Activated CD8-positive, alpha-beta T cell treated with anti-CD3 and anti-CD28 coated beads for 36 hours (primary cell): ENCODE results near the gene KRTAP19-1. TPM values are rescaled to one million over a fixed set of nuclear protein-coding genes. Genes with fewer than 3 reads are reported as not detected.

ENCODE experiments used
- ATAC-seq: fragments of 200-7000 bp; cut with Tn5 transposase; one replicate; pipeline ENCODE4 v1.10.0; 2021; ENCODE audit warnings: mild to moderate bottlenecking, moderate library complexity
- CTCF ChIA-PET: fragments of 350-600 bp; sonication (Branson Sonifier 250); formaldehyde crosslinking; loops from one replicate; lab custom pipeline; 2021; ENCODE audit warnings: antibody characterized with exemption; lab: Charles Lee
- POLR2A ChIA-PET: fragments of 350-600 bp; sonication (Branson Sonifier 250); formaldehyde crosslinking; loops from one replicate; lab custom pipeline; 2021; ENCODE audit warnings: antibody characterized with exemption; lab: Charles Lee
- DNase-seq: peaks from one replicate; pipeline ENCODE4 v3.0.0-alpha.2; 2020
- H3K27ac Mint-ChIP-seq: one replicate; pipeline ENCODE4 v1.8.0; 2021; ENCODE audit warnings: mild to moderate bottlenecking, mixed read lengths
- H3K27me3 Mint-ChIP-seq: one replicate; pipeline ENCODE4 v1.8.0; 2021; ENCODE audit warnings: mixed read lengths
- H3K36me3 Mint-ChIP-seq: one replicate; pipeline ENCODE4 v1.8.0; 2021; ENCODE audit warnings: low read depth, mixed read lengths
- H3K4me1 Mint-ChIP-seq: one replicate; pipeline ENCODE4 v1.8.0; 2021; ENCODE audit warnings: low read depth, mixed read lengths
- H3K4me3 Mint-ChIP-seq: one replicate; pipeline ENCODE4 v1.8.0; 2021; ENCODE audit warnings: mild to moderate bottlenecking, moderate library complexity, mixed read lengths
- H3K9me3 Mint-ChIP-seq: one replicate; pipeline ENCODE4 v1.8.0; 2021; ENCODE audit warnings: mixed read lengths
- CTCF ChIP-seq: fragments of 200-600 bp; IDR thresholded peaks from one replicate; pipeline ENCODE4 v1.8.0; 2022; ENCODE audit warnings: antibody characterized with exemption, mild to moderate bottlenecking
- intact Hi-C: fragments of 100-400 bp; cut with micrococcal nuclease; formaldehyde crosslinking; loops from one replicate; pipeline ENCODE4 v1.10.0; 2022
- total RNA-seq, 2 experiments: library from RNA; stranded (reverse); gene quantifications; one replicate each; pipeline ENCODE4 v1.2.3, GENCODE V29; 2021

The KRTAP19-1 gene
- total RNA-seq, 2 experiments from 2014 or later: not detected

- no peak for TF ChIP-seq CTCF
- Mint-ChIP-seq H3K27ac (no peak overlapping the region), H3K27me3 (peaks cover 3% of the 10 kb centered on the region), H3K4me1 (no peaks in the 10 kb centered on the region), H3K9me3 (no peaks in the 10 kb centered on the region), H3K36me3 (no peaks in the 10 kb centered on the region), H3K4me3 (no peak overlapping the region)
- intact Hi-C loops: no loop called here
- ChIA-PET POLR2A (no interaction called here), CTCF (no interaction called here)
- ATAC-seq: no peak
- DNase-seq: no peak
Measured at GRCh38 chr21:30447056-30447455, 33.1 kb downstream of the KRTAP19-1 start.

GRCh38 chr21:30444204-30444603 is 36.0 kb downstream of the KRTAP19-1 start:
- no peak for TF ChIP-seq CTCF
- intact Hi-C loops: no loop called here
- POLR2A ChIA-PET: no interaction called here

GRCh38 chr21:30443226-30443625 is 36.9 kb downstream of the KRTAP19-1 start:
- ATAC-seq (no peak), DNase-seq (no peak)
- no peaks in the 10 kb centered on the region for H3K4me1 Mint-ChIP-seq
- H3K27ac Mint-ChIP-seq: no peak overlapping the region
- CTCF ChIA-PET: interaction anchor here (2.0 kb wide), 1 partner anchor 10 kb away, joined by 6 read pairs; no protein-coding TSS in a partner anchor
- H3K36me3 Mint-ChIP-seq: no peaks in the 10 kb centered on the region
- no peaks in the 10 kb centered on the region for H3K9me3 Mint-ChIP-seq
- peaks cover 3% of the 10 kb centered on the region for H3K27me3 Mint-ChIP-seq
- intact Hi-C loops: no loop called here
- TF ChIP-seq CTCF: no peak
- H3K4me3 Mint-ChIP-seq: no peak overlapping the region
- POLR2A ChIA-PET: interaction anchor here (0.6 kb wide), 1 partner anchor 1798 kb away, joined by 3 read pairs; no protein-coding TSS in a partner anchor

More at GRCh38 chr21:30444204-30444603, 36.0 kb downstream of the KRTAP19-1 start:
- no peak overlapping the region for H3K4me3 Mint-ChIP-seq
- H3K36me3 Mint-ChIP-seq: no peaks in the 10 kb centered on the region
- H3K27me3 Mint-ChIP-seq: peaks cover 3% of the 10 kb centered on the region
- ATAC-seq: no peak
- no peaks in the 10 kb centered on the region for H3K9me3 Mint-ChIP-seq
- DNase-seq: no peak
- H3K4me1 Mint-ChIP-seq: no peaks in the 10 kb centered on the region
- CTCF ChIA-PET: interaction anchor here (2.0 kb wide), 1 partner anchor 11 kb away, joined by 6 read pairs; no protein-coding TSS in a partner anchor
- no peak overlapping the region for H3K27ac Mint-ChIP-seq

DNA sequence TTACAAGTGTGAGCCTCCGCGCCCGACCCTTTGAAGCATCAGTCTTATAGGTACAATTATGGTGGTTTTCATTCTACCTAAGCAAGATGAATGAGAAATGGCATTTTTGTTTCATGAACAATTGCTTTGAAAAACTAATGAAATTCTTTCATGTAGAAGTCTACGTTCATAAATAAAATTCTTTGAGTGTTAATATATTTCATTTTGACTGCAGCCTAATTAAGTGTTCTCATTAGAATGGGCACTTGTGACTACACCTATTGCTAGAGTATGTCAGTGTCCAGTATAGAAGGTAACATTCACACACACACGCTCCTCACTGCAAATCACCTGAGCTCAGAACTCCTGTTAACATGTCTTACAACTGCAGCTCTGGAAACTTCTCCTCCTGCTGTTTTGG is 40.2 kb downstream of the KRTAP19-1 start, which contains the start of gene KRTAP15-1:
Gene KRTAP15-1 (plus strand): TSS at position 301 of the 400 bp plus-strand sequence. CDS start 53 bp downstream, at position 354.
- no peak within 1 kb of the TSS for H3K27ac Mint-ChIP-seq
- TF ChIP-seq CTCF: no peak

DNA sequence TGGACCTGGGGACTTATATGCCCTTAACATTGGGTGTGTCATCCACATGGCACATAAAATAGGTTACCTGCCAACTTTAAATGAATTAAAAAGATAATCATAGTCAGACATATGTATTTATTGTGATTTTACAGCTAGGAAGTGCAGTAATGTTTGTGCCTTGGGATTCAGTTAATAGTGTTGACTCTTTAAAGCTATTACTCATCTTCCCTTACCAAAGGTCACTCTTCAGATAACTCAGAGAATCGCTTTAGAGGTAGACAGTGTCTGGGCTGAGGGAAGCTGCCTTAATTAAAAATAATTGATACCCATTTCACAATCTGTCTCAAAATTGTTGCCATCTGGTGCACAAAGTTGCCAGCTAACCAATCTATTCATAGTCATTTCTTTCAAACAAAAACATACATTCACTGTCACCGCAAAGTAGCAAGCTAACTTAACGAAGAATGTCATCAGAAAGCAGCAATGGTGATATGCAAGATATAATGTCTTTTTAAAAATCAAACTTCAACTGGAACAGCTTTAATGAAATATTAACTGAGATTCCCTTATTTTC is 43.1 kb downstream of the KRTAP19-1 start:
- Mint-ChIP-seq H3K9me3 (no peaks in the 10 kb centered on the region), H3K27ac (no peak overlapping the region), H3K4me3 (no peak overlapping the region), H3K36me3 (no peaks in the 10 kb centered on the region), H3K4me1 (no peaks in the 10 kb centered on the region), H3K27me3 (peaks cover 9% of the 10 kb centered on the region)
- CTCF ChIA-PET: no interaction called here
- POLR2A ChIA-PET: no interaction called here
- intact Hi-C loops: no loop called here
- DNase-seq: no peak
- no peak for ATAC-seq
- TF ChIP-seq CTCF: no peak

More for the DNA sequence above, 40.2 kb downstream of the KRTAP19-1 start, which contains the start of gene KRTAP15-1:
- POLR2A ChIA-PET: no interaction called here
- H3K9me3 Mint-ChIP-seq: no peaks in the 10 kb centered on the region
- intact Hi-C loops: no loop called here
- DNase-seq: no peak
- CTCF ChIA-PET: no interaction called here
- H3K4me3 Mint-ChIP-seq: no peak within 1 kb of the TSS
- no peak for ATAC-seq
- H3K36me3 Mint-ChIP-seq: no peaks in the 10 kb centered on the region
- no peaks in the 10 kb centered on the region for H3K4me1 Mint-ChIP-seq
- peaks cover 7% of the 10 kb centered on the region for H3K27me3 Mint-ChIP-seq
